DOHH2 (cell line): ENCODE results near the gene POLR2A.

Experiments used
- H3F3A ChIP-seq: fragments of 200-600 bp; sonication (generic), shearing (Covaris generic); 2 replicates; pipeline ENCODE4 v1.6.0; 2016; ENCODE audit warnings: antibody characterized with exemption, mild to moderate bottlenecking; ENCODE audit not compliant: control insufficient read depth, insufficient read depth
- H3K27ac ChIP-seq: fragments of 200-600 bp; sonication (generic); 2 replicates; pipeline ENCODE4 v1.5.1; 2014; ENCODE audit warnings: low read depth, mild to moderate bottlenecking, low read length, moderate library complexity
- H3K27me3 ChIP-seq: fragments of 200-600 bp; sonication (generic); 2 replicates; pipeline ENCODE4 v1.6.1; 2014; ENCODE audit warnings: mild to moderate bottlenecking, low read length, mixed read lengths; ENCODE audit not compliant: control insufficient read depth
- H3K36me3 ChIP-seq: fragments of 200-600 bp; sonication (generic); 2 replicates; pipeline ENCODE4 v1.6.1; 2014; ENCODE audit warnings: mild to moderate bottlenecking, low read length, moderate library complexity, mixed read lengths; ENCODE audit not compliant: control insufficient read depth
- H3K4me1 ChIP-seq: fragments of 200-600 bp; sonication (generic); 2 replicates; pipeline ENCODE4 v1.6.1; 2014; ENCODE audit warnings: mild to moderate bottlenecking, low read length, mixed read lengths; ENCODE audit not compliant: control insufficient read depth
- H3K4me2 ChIP-seq: fragments of 200-600 bp; sonication (generic); 2 replicates; pipeline ENCODE4 v1.6.0; 2014; ENCODE audit warnings: mild to moderate bottlenecking, low read length, moderate library complexity
- H3K4me3 ChIP-seq: fragments of 200-600 bp; sonication (generic); 2 replicates; pipeline ENCODE4 v1.5.1; 2014; ENCODE audit warnings: mild to moderate bottlenecking, low read length, mixed read lengths
- H3K79me2 ChIP-seq: fragments of 200-600 bp; sonication (generic); 2 replicates; pipeline ENCODE4 v1.6.1; 2014; ENCODE audit warnings: mild to moderate bottlenecking, low read length, mixed read lengths; ENCODE audit not compliant: control insufficient read depth
- H3K9me2 ChIP-seq: fragments of 200-600 bp; sonication (generic); replicated peaks from 2 replicates; pipeline ENCODE4 v1.6.1; 2014; ENCODE audit warnings: mild to moderate bottlenecking, low read length, mixed read lengths; ENCODE audit not compliant: control insufficient read depth
- H3K9me3 ChIP-seq: fragments of 200-600 bp; sonication (generic); 2 replicates; pipeline ENCODE4 v1.6.1; 2014; ENCODE audit warnings: antibody characterized with exemption, low read length, mixed read lengths; ENCODE audit not compliant: control insufficient read depth, insufficient read depth
- H4K20me1 ChIP-seq: fragments of 200-600 bp; sonication (generic); 2 replicates; pipeline ENCODE4 v1.6.0; 2014; ENCODE audit warnings: low read depth, mild to moderate bottlenecking, antibody characterized with exemption, low read length, moderate library complexity; ENCODE audit not compliant: control insufficient read depth, insufficient read depth
- EZH2phosphoT487 ChIP-seq: fragments of 200-600 bp; sonication (generic); IDR thresholded peaks from 2 replicates; pipeline ENCODE4 v1.6.1; 2017; ENCODE audit warnings: borderline replicate concordance, mild to moderate bottlenecking, antibody characterized with exemption, low read length, moderate library complexity, mixed read lengths
- TF ChIP-seq, protein P1 (sequence below): fragments of 200-600 bp; sonication (generic); IDR thresholded peaks from one replicate; pipeline ENCODE4 v1.5.1; 2014; ENCODE audit warnings: antibody characterized with exemption, mild to moderate bottlenecking, low read depth, low read length; ENCODE audit not compliant: poor library complexity, severe bottlenecking

Gene POLR2A

DNA sequence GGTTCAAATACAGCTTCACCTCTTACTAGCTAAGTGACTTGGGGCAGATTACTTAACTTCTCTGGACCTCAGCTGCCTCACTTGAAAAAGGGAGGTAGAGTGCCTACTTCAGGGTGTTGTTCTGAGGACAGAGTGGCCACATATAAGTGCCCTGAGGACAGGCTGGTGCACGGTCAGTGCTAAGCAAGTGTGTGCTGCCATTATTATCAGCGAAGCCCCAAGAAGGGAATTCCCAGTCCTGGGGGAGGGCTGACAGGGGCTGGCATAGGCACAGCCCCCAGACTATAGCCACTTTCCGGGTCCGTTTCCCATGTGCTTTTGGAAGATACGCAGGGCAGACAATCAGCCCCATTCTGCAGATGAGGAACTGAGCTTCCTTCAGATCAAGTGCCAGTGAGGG lies 7.2 kb upstream of the POLR2A start:
- no peak overlapping the region for H3K4me3 ChIP-seq
- no peak overlapping the region for H3K27ac ChIP-seq
- no peaks in the 10 kb centered on the region for H3K9me3 ChIP-seq
- peaks cover 44% of the 10 kb centered on the region for H3K79me2 ChIP-seq
- H3K4me2 ChIP-seq: no peak overlapping the region
- no peaks in the 10 kb centered on the region for H4K20me1 ChIP-seq
- no peaks in the 10 kb centered on the region for H3K27me3 ChIP-seq
- TF ChIP-seq, protein P1, sequence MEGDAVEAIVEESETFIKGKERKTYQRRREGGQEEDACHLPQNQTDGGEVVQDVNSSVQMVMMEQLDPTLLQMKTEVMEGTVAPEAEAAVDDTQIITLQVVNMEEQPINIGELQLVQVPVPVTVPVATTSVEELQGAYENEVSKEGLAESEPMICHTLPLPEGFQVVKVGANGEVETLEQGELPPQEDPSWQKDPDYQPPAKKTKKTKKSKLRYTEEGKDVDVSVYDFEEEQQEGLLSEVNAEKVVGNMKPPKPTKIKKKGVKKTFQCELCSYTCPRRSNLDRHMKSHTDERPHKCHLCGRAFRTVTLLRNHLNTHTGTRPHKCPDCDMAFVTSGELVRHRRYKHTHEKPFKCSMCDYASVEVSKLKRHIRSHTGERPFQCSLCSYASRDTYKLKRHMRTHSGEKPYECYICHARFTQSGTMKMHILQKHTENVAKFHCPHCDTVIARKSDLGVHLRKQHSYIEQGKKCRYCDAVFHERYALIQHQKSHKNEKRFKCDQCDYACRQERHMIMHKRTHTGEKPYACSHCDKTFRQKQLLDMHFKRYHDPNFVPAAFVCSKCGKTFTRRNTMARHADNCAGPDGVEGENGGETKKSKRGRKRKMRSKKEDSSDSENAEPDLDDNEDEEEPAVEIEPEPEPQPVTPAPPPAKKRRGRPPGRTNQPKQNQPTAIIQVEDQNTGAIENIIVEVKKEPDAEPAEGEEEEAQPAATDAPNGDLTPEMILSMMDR: no peak
- TF ChIP-seq EZH2phosphoT487: no peak
- H3K4me1 ChIP-seq: peaks cover 24% of the 10 kb centered on the region
- no peaks in the 10 kb centered on the region for H3K36me3 ChIP-seq
- no peaks in the 10 kb centered on the region for H3K9me2 ChIP-seq
- peaks cover 3% of the 10 kb centered on the region; the same call in 1 of the 2 replicates for H3F3A ChIP-seq

DNA sequence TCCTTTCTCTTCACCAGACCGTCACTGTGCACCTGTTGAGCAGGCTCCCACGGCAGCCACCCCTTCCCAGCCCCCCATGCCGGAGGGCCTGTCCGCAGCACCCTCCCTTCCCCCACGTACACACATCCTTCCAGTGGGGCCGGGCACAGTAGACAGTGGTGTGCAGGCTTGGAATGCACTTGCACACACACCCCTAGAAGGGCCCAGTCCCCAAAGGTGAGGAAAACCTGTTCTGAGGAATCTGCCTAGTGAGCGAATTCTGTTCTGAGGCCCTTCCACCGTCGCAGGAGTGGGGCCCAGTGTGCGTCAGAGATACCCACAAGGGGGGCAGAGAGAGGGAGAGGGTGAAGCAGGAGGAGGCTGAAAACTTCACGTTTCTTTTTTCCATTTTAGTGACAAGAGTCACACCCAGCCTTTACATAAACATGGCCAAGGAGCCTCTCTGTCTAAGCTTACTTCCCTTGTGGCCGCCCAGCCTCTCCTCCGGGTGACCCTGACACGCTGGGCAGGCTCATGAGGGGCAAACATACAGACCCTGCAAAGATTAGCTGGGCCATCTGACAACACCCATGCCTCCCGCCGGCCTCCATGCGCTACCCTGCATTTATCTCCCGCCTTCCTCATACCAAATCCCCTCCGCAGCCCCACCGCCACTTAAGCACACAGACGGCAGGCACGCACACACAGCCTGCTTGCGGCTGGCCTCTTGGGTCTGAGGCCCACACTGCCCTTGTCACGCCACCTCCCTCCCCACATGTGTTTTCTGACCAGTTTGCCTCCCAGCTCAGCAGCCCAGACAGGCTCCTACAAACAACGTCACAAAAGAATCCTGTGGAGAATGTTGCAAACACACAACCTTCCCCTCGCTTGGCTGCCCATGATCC lies 6.5 kb upstream of the POLR2A start:
- Histone ChIP-seq H3K9me2 (no peaks in the 10 kb centered on the region), H3K4me1 (peaks cover 25% of the 10 kb centered on the region), H3K79me2 (peaks cover 44% of the 10 kb centered on the region), H3F3A (peaks cover 3% of the 10 kb centered on the region; the same call in 1 of the 2 replicates), H3K4me2 (peak overlapping the region; percentile 82), H4K20me1 (no peaks in the 10 kb centered on the region), H3K27ac (no peak overlapping the region), H3K4me3 (peak overlapping the region; percentile 79; the same call in 1 of the 2 replicates), H3K36me3 (no peaks in the 10 kb centered on the region), H3K9me3 (no peaks in the 10 kb centered on the region), H3K27me3 (no peaks in the 10 kb centered on the region)
- TF ChIP-seq EZH2phosphoT487: no peak
- TF ChIP-seq, protein P1: no peak

DNA sequence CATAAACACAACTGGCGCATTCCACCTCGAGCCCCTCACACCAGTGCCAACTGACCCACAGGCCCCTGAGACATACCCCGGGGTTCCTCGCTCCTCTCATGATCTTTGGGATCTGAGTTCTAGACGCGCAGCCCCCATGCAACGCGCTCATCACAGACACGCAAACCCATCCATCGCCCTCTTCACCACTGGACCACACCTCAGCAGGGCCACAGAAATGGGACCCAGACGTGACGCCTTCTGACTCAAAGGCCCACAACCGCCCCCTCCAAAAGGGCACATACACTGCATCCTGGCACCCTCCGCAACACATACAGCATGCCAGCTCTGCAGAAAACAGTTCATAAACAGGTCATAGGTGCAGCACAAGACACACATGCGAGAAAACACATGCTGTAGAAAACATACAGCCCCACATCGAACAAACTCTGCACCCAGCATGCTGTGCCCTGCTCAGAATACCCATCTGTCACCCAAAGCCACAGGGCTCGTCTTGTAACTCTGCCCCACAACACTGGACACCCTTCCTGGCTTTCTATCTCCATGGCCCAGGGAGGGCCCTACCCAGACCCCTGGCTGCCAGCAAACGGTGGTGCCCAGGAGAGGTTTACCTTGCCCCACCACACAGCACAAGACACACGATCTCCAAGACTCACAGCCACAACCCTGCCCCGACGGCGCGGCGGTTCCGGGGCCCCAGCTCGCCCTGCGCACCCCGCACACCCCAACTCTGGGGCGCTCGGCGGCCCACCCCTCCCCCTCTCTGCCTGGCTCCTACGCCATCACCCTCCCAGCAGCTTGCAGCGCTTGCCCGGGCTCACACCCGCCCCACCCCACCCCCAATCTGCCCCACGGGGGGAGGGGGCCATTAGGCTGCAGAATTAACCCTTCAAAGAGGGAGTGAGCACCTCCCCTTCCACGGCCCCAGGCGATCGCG lies 5.6 kb upstream of the POLR2A start:
- H3K4me2 ChIP-seq: peak overlapping the region; percentile 82
- TF ChIP-seq EZH2phosphoT487: no peak
- TF ChIP-seq, protein P1: no peak
- H3K79me2 ChIP-seq: peaks cover 44% of the 10 kb centered on the region
- no peaks in the 10 kb centered on the region for H3K9me3 ChIP-seq
- no peaks in the 10 kb centered on the region for H3K27me3 ChIP-seq
- no peak overlapping the region for H3K27ac ChIP-seq
- H3K4me1 ChIP-seq: peaks cover 34% of the 10 kb centered on the region
- no peaks in the 10 kb centered on the region for H3K36me3 ChIP-seq
- no peaks in the 10 kb centered on the region for H4K20me1 ChIP-seq
- peaks cover 3% of the 10 kb centered on the region; the same call in 1 of the 2 replicates for H3F3A ChIP-seq
- H3K9me2 ChIP-seq: no peaks in the 10 kb centered on the region
- H3K4me3 ChIP-seq: peak overlapping the region; percentile 79
